Loucy (cell line): ENCODE data around the gene GTPBP10.

Source experiments
- H2AFZ ChIP-seq: fragments of 200-600 bp; sonication (generic); 2 replicates; pipeline ENCODE4 v1.6.0; 2016; ENCODE audit warnings: antibody characterized with exemption, mild to moderate bottlenecking, low read length, moderate library complexity
- H3F3A ChIP-seq: fragments of 200-600 bp; 2 replicates; pipeline ENCODE4 v1.6.0; 2016; ENCODE audit warnings: antibody characterized with exemption, low read depth, mild to moderate bottlenecking
- H3K27me3 ChIP-seq: fragments of 200-600 bp; sonication (generic); 2 replicates; pipeline ENCODE4 v1.6.1; 2014; ENCODE audit warnings: low read length, mild to moderate bottlenecking; ENCODE audit not compliant: insufficient read depth, poor library complexity, severe bottlenecking
- H3K36me3 ChIP-seq: fragments of 200-600 bp; sonication (generic); 2 replicates; pipeline ENCODE4 v1.6.1; 2016; ENCODE audit warnings: low read length; ENCODE audit not compliant: insufficient read depth
- H3K4me1 ChIP-seq: fragments of 200-600 bp; sonication (generic); 2 replicates; pipeline ENCODE4 v1.5.1; 2014; ENCODE audit warnings: low read length, mild to moderate bottlenecking; ENCODE audit not compliant: insufficient read depth, poor library complexity, severe bottlenecking
- H3K4me2 ChIP-seq: fragments of 200-600 bp; sonication (generic); 2 replicates; pipeline ENCODE4 v1.6.0; 2014; ENCODE audit warnings: antibody characterized with exemption, low read length, low read depth, mild to moderate bottlenecking; ENCODE audit not compliant: poor library complexity, severe bottlenecking
- H3K4me3 ChIP-seq: fragments of 200-600 bp; sonication (generic); 2 replicates; pipeline ENCODE4 v1.5.1; 2014; ENCODE audit warnings: low read length, mild to moderate bottlenecking, mixed read lengths; ENCODE audit not compliant: poor library complexity, severe bottlenecking
- H3K79me2 ChIP-seq: fragments of 200-600 bp; sonication (generic); 2 replicates; pipeline ENCODE4 v1.6.1; 2014; ENCODE audit warnings: low read length; ENCODE audit not compliant: insufficient read depth
- H3K9ac ChIP-seq: fragments of 200-600 bp; sonication (generic); 2 replicates; pipeline ENCODE4 v1.6.0; 2014; ENCODE audit warnings: mild to moderate bottlenecking, low read depth, low read length, moderate library complexity; ENCODE audit not compliant: poor library complexity, severe bottlenecking
- H3K9me2 ChIP-seq: fragments of 200-600 bp; sonication (generic); replicated peaks from 2 replicates; pipeline ENCODE4 v1.6.1; 2016; ENCODE audit warnings: low read depth, low read length, mixed read lengths
- H3K9me3 ChIP-seq: fragments of 200-600 bp; sonication (generic); 2 replicates; pipeline ENCODE4 v1.6.1; 2014; ENCODE audit warnings: mild to moderate bottlenecking, antibody characterized with exemption, low read length, low read depth; ENCODE audit not compliant: insufficient read depth
- H4K20me1 ChIP-seq: fragments of 200-600 bp; sonication (generic); 2 replicates; pipeline ENCODE4 v1.6.0; 2014; ENCODE audit warnings: antibody characterized with exemption, low read length, mild to moderate bottlenecking; ENCODE audit not compliant: insufficient read depth, poor library complexity, severe bottlenecking
- EZH2phosphoT487 ChIP-seq: fragments of 200-600 bp; IDR thresholded peaks from 2 replicates; pipeline ENCODE4 v1.6.1; 2018; ENCODE audit warnings: antibody characterized with exemption, mild to moderate bottlenecking, moderate library complexity, borderline replicate concordance
- TF ChIP-seq, protein P1 (sequence below): fragments of 200-600 bp; sonication (generic); conservative IDR thresholded peaks from 2 replicates; pipeline ENCODE4 v1.5.1; 2014; ENCODE audit warnings: mild to moderate bottlenecking, antibody characterized with exemption, low read length

The GTPBP10 gene

DNA sequence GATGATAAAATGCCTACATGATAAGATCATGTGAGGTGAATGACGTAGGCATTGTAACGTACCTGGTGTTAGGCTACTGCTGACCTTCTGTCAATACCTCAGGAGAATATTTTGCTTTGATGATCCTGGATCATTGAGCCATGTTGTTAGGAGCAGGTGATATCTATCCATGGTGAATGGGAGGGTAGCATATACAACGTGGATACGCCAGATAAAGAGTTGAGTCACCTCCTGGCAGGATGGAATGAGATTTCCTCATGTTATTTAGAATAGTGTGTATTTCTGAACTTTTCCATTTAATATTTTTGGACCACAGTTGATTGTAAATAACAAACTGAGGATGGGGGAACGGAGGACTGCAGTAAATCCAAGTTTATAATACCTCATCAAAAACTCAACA is 45.0 kb downstream of the GTPBP10 start:
- Histone ChIP-seq H3K27me3 (no peaks in the 10 kb centered on the region), H3K36me3 (no peaks in the 10 kb centered on the region), H3K4me3 (no peak overlapping the region), H3K79me2 (no peaks in the 10 kb centered on the region), H3K4me1 (no peaks in the 10 kb centered on the region), H3K4me2 (no peak overlapping the region), H3K9me2 (no peaks in the 10 kb centered on the region), H3K9ac (no peak overlapping the region), H2AFZ (no peak overlapping the region), H3K9me3 (no peaks in the 10 kb centered on the region), H4K20me1 (no peaks in the 10 kb centered on the region), H3F3A (no peaks in the 10 kb centered on the region)
- TF ChIP-seq EZH2phosphoT487, result no peak

DNA sequence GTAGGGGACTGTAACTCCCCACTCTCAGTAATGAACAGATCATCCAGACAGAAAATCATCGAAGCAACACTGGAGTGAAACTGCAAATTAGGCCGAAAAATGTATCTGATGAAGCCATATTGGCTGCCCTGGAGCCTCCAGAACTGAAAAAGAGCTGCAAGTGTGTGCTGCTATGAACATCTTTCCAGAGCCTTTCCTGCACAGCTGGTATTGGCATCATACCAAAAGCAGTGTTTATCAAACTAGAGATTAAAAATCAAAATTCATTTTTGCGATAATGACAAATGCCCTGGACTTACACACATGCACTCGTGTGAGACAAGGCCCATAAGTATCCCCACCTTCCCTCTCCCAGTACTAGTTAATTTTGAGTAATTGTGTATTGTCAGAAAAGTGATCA is 49.9 kb downstream of the GTPBP10 start:
- H2AFZ ChIP-seq, result no peak overlapping the region
- H3K9me2 ChIP-seq, result no peaks in the 10 kb centered on the region
- no peaks in the 10 kb centered on the region for H3K9me3 ChIP-seq
- H3K4me3 ChIP-seq, result no peak overlapping the region
- H3K4me2 ChIP-seq, result no peak overlapping the region
- TF ChIP-seq, protein P1, sequence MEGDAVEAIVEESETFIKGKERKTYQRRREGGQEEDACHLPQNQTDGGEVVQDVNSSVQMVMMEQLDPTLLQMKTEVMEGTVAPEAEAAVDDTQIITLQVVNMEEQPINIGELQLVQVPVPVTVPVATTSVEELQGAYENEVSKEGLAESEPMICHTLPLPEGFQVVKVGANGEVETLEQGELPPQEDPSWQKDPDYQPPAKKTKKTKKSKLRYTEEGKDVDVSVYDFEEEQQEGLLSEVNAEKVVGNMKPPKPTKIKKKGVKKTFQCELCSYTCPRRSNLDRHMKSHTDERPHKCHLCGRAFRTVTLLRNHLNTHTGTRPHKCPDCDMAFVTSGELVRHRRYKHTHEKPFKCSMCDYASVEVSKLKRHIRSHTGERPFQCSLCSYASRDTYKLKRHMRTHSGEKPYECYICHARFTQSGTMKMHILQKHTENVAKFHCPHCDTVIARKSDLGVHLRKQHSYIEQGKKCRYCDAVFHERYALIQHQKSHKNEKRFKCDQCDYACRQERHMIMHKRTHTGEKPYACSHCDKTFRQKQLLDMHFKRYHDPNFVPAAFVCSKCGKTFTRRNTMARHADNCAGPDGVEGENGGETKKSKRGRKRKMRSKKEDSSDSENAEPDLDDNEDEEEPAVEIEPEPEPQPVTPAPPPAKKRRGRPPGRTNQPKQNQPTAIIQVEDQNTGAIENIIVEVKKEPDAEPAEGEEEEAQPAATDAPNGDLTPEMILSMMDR, result no peak
- no peak for TF ChIP-seq EZH2phosphoT487
- no peaks in the 10 kb centered on the region for H4K20me1 ChIP-seq
- peaks cover 3% of the 10 kb centered on the region for H3K27me3 ChIP-seq
- H3K4me1 ChIP-seq, result no peaks in the 10 kb centered on the region
- H3K79me2 ChIP-seq, result no peaks in the 10 kb centered on the region
- H3F3A ChIP-seq, result no peaks in the 10 kb centered on the region
- H3K36me3 ChIP-seq, result no peaks in the 10 kb centered on the region
- no peak overlapping the region for H3K9ac ChIP-seq

DNA sequence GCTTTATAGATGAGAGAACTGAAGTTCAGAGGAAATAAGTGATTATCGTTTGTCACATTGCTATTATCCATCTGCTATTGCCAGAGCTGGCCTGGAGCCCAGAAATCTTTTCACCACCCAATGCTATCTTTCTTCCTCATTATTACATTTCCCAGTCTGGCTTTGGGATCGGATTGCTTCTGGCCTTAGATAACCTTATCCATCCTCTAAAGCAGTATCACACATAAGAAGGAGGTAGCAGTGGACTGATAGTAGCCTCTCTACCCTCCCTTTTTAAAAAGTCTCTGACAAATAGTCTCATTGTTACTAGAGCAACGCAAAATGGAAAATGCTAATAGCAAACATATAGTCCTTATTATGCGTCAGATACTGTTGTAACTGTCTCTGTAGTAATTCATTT is 55.5 kb downstream of the GTPBP10 start:
- H2AFZ ChIP-seq, result no peak overlapping the region

DNA sequence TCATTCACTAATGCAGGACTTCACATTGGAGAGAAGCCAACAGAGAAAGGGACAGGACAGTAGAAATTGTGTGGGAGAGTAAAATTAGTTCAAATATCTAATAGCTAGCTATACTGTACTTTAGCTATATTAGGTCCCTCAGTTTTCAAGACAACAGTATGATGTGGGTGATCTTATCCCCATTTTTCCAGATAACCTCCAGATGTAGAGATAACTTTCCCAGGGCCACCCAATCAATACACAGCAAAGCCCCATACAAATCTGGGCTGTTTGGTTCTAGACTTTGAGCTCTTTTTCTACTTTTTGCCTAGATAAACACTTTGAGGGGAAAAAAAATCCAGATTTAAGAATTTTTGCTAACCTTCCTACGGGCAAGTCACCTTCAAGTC is 56.3 kb downstream of the GTPBP10 start:
- no peaks in the 10 kb centered on the region for H3K9me3 ChIP-seq
- H3F3A ChIP-seq, result no peaks in the 10 kb centered on the region
- H3K36me3 ChIP-seq, result no peaks in the 10 kb centered on the region
- peaks cover under 1% of the 10 kb centered on the region for H3K27me3 ChIP-seq
- H3K9me2 ChIP-seq, result no peaks in the 10 kb centered on the region
- TF ChIP-seq, protein P1, result no peak
- TF ChIP-seq EZH2phosphoT487, result no peak
- peak overlapping the region; percentile 92 for H2AFZ ChIP-seq
- no peaks in the 10 kb centered on the region for H4K20me1 ChIP-seq
- H3K4me2 ChIP-seq, result peak overlapping the region; percentile 96
- peak overlapping the region; percentile 77 for H3K9ac ChIP-seq
- H3K4me1 ChIP-seq, result peaks cover 18% of the 10 kb centered on the region
- H3K4me3 ChIP-seq, result peak overlapping the region; percentile 83
- peaks cover 12% of the 10 kb centered on the region; the same call in 1 of the 2 replicates for H3K79me2 ChIP-seq

More for the DNA sequence above, 55.5 kb downstream of the GTPBP10 start:
- Histone ChIP-seq H3K9ac (no peak overlapping the region), H3F3A (no peaks in the 10 kb centered on the region), H3K9me2 (no peaks in the 10 kb centered on the region), H3K4me1 (peaks cover 18% of the 10 kb centered on the region), H3K4me3 (no peak overlapping the region), H3K4me2 (no peak overlapping the region), H4K20me1 (no peaks in the 10 kb centered on the region), H3K36me3 (no peaks in the 10 kb centered on the region), H3K27me3 (peaks cover 3% of the 10 kb centered on the region), H3K79me2 (peaks cover 12% of the 10 kb centered on the region; the same call in 1 of the 2 replicates), H3K9me3 (no peaks in the 10 kb centered on the region)
- TF ChIP-seq, protein P1, result no peak
- TF ChIP-seq EZH2phosphoT487, result no peak
